Testis (tissue), 3 donors: ENCODE measurements around the gene WDR91. TPM values are rescaled to one million over a fixed set of nuclear protein-coding genes. Genes with fewer than 3 reads are reported as not detected.
A peak's percentile ranks its signal among the peaks of the same experiment; 100 is the strongest.

ENCODE experiments used
- DNase-seq: peaks from one replicate; pipeline ENCODE4 v3.0.0-alpha.2; 2019
- H3K27ac ChIP-seq, 2 donors: fragments of 200-600 bp; sonication (generic); one replicate each; pipeline ENCODE4 v1.5.1; 2019
- H3K27me3 ChIP-seq: fragments of 200-600 bp; sonication (generic); one replicate; pipeline ENCODE4 v1.5.1; 2019
- H3K36me3 ChIP-seq: fragments of 200-600 bp; sonication (generic); one replicate; pipeline ENCODE4 v1.5.1; 2017; ENCODE audit warnings: low read depth; ENCODE audit errors: missing control alignments
- H3K4me1 ChIP-seq: fragments of 200-600 bp; sonication (generic); one replicate; pipeline ENCODE4 v1.5.1; 2019
- H3K4me3 ChIP-seq, 2 donors: fragments of 200-600 bp; sonication (generic); one replicate each; pipeline ENCODE4 v1.5.1; 2017 to 2019
- H3K9me3 ChIP-seq: fragments of 200-600 bp; sonication (generic); one replicate; pipeline ENCODE4 v1.5.1; 2017
- CTCF ChIP-seq, 3 experiments: fragments of 450-650 bp in 2 of 3; fragments of 200-600 bp in 1 of 3; sonication (generic) in 1 of 3; IDR thresholded peaks; one replicate each; pipeline ENCODE4 v1.5.1; 2016 to 2019; ENCODE audit warnings: antibody characterized with exemption in 3 of 3, mild to moderate bottlenecking in 2 of 3, moderate library complexity in 1 of 3
- POLR2A ChIP-seq: fragments of 450-650 bp; IDR thresholded peaks from one replicate; pipeline ENCODE4 v1.6.1; 2017; ENCODE audit warnings: antibody characterized with exemption, mild to moderate bottlenecking, moderate library complexity
- WGBS, 2 donors: methylation state at CpG; one replicate each; pipeline ENCODE4 v1.1.5; 2018; 5-methylcytosine and 5-hydroxymethylcytosine counted together
- intact Hi-C: fragments of 100-400 bp; cut with DNase I; formaldehyde crosslinking; loops from one replicate; pipeline ENCODE4 v1.15.1; 2023; ENCODE audit warnings: low total_unique reads
- polyA plus RNA-seq: library from polyadenylated mRNA; stranded (reverse); fragments of 350-450 nt; fragmentation: Illumina TruSeq; extraction: RNeasy Lipid Tissue Mini Kit (QIAGEN cat#74804); gene quantifications from one replicate; pipeline ENCODE4 v1.2.3, GENCODE V29; 2014; ENCODE audit warnings: low read depth, low replicate concordance; ENCODE audit not compliant: insufficient read depth
- total RNA-seq, 2 donors: library from RNA; depleted of rRNA; stranded (reverse); fragments of >200 nt; gene quantifications; one replicate each; pipeline ENCODE4 v1.2.3, GENCODE V29; 2016

WDR91 gene
- total and polyA plus RNA-seq, 3 donors from 2014 or later, result 23.8 to 46.6 (median 29.5) TPM

GRCh38 chr7:135165862-135166261, 45.5 kb downstream of the WDR91 start:
- H3K4me1 ChIP-seq, result peaks cover 17% of the 10 kb centered on the region
- H3K9me3 ChIP-seq, result no peaks in the 10 kb centered on the region
- WGBS, 2 donors, result 81 to 93% methylated on average over 4 of the region's 4 CpGs
- H3K4me3 ChIP-seq, result no peak overlapping the region
- DNase-seq, result no peak
- H3K27ac ChIP-seq, result peak overlapping the region in 1 of 2 donors; percentile 38
- H3K27me3 ChIP-seq, result no peaks in the 10 kb centered on the region
- no peaks in the 10 kb centered on the region for H3K36me3 ChIP-seq
- TF ChIP-seq POLR2A (no peak), CTCF (IDR thresholded peaks at IDR 0.05) (no peak)
- intact Hi-C loops, result loop anchor here (10.0 kb wide), 2 partner anchors 181 to 481 kb away; partner anchors contain the start of gene AGBL3

GRCh38 chr7:135164357-135165061, 46.8 kb downstream of the WDR91 start:
- H3K27ac ChIP-seq, result peak overlapping the region in 1 of 2 donors; percentile 19
- H3K9me3 ChIP-seq, result no peaks in the 10 kb centered on the region
- no peaks in the 10 kb centered on the region for H3K36me3 ChIP-seq
- 83 to 86% methylated on average over 14 to 18 of the region's 18 CpGs for WGBS, 2 donors
- TF ChIP-seq POLR2A, result no peak
- peaks cover 17% of the 10 kb centered on the region for H3K4me1 ChIP-seq
- no peak for DNase-seq
- intact Hi-C loops, result loop anchor here (10.0 kb wide), 2 partner anchors 180 to 480 kb away; partner anchors contain the start of gene AGBL3
- H3K4me3 ChIP-seq, result no peak overlapping the region
- no peaks in the 10 kb centered on the region for H3K27me3 ChIP-seq

- 94 to 95% methylated on average over 2 of the region's 2 CpGs for WGBS, 2 donors
- no peak for TF ChIP-seq CTCF (IDR thresholded peaks at IDR 0.05)
- no peak for TF ChIP-seq POLR2A
- intact Hi-C loops, result loop anchor here (10.0 kb wide), 2 partner anchors 178 to 478 kb away; partner anchors contain the start of gene AGBL3
- no peaks in the 10 kb centered on the region for H3K36me3 ChIP-seq
- H3K4me1 ChIP-seq, result peaks cover 4% of the 10 kb centered on the region
- H3K9me3 ChIP-seq, result no peaks in the 10 kb centered on the region
- H3K27ac ChIP-seq, result no peak overlapping the region
- H3K4me3 ChIP-seq, result no peak overlapping the region
- DNase-seq, result no peak
- H3K27me3 ChIP-seq, result no peaks in the 10 kb centered on the region
Observed at GRCh38 chr7:135162382-135163001, 48.8 kb downstream of the WDR91 start.

GRCh38 chr7:135161669-135162068, 49.7 kb downstream of the WDR91 start:
- WGBS, 2 donors, result 78 to 94% methylated on average over 6 of the region's 6 CpGs
- H3K36me3 ChIP-seq, result no peaks in the 10 kb centered on the region
- no peaks in the 10 kb centered on the region for H3K9me3 ChIP-seq
- DNase-seq, result no peak
- TF ChIP-seq CTCF (IDR thresholded peaks at IDR 0.05) (no peak), POLR2A (no peak)
- H3K27ac ChIP-seq, result no peak overlapping the region
- no peaks in the 10 kb centered on the region for H3K27me3 ChIP-seq
- intact Hi-C loops, result loop anchor here (10.0 kb wide), 2 partner anchors 177 to 477 kb away; partner anchors contain the start of gene AGBL3
- no peak overlapping the region for H3K4me3 ChIP-seq
- H3K4me1 ChIP-seq, result peaks cover 4% of the 10 kb centered on the region

- intact Hi-C loops, result loop anchor here (10.0 kb wide), 2 partner anchors 176 to 476 kb away; partner anchors contain the start of gene AGBL3
- H3K36me3 ChIP-seq, result no peaks in the 10 kb centered on the region
- 66 to 73% methylated on average over 9 of the region's 9 CpGs for WGBS, 2 donors
- TF ChIP-seq POLR2A, result no peak
- no peak overlapping the region for H3K4me3 ChIP-seq
- H3K4me1 ChIP-seq, result peaks cover 4% of the 10 kb centered on the region
- H3K27ac ChIP-seq, result peak overlapping the region; percentile 13 to 63
- no peak for DNase-seq
- H3K9me3 ChIP-seq, result no peaks in the 10 kb centered on the region
- no peaks in the 10 kb centered on the region for H3K27me3 ChIP-seq
Observed at GRCh38 chr7:135160858-135161653, 50.3 kb downstream of the WDR91 start.
